ENCODE measurements around the gene GNRHR.
A peak's percentile ranks its signal among the peaks of the same experiment; 100 is the strongest.

DNA sequence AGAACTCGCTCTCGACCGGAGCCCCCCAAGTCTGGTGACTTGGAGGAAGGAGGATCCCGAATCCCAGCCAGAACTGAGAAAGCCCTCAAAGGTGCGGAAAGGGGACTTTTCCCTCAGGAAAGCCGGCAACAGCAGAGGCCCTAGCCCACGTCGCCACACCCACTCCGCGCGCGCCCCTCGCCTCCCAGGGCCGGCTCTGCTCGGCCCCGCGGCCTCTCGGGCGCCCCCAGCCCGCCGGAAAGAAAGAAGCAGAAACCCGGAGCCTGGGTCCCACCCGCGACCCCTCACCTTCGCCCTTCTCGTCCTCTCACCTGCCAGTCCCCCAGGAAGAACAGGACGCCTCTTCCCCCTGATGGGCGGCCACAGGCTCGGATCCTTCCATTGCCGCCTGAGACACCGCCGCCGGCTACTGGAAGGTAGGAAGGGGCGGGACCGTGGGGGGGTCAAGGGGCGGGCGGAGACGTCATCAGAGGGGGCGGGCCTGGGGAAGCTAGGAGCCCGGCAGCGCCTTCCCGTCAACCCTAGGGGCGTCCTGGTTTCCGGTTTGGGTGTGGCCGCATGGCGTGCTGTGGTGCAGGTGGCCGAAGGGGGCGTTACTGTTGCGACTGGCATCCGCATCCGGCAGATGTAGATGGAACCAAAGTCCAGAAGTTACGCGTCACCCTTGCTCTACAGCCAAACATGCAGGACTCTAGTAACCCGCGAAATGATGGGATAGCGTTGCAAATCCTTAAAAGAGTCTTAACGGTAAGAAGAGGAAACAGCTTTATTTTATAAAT lies 53.3 kb downstream of the GNRHR start, which contains the start of gene UBA6:
- TF ChIP-seq, protein P1, sequence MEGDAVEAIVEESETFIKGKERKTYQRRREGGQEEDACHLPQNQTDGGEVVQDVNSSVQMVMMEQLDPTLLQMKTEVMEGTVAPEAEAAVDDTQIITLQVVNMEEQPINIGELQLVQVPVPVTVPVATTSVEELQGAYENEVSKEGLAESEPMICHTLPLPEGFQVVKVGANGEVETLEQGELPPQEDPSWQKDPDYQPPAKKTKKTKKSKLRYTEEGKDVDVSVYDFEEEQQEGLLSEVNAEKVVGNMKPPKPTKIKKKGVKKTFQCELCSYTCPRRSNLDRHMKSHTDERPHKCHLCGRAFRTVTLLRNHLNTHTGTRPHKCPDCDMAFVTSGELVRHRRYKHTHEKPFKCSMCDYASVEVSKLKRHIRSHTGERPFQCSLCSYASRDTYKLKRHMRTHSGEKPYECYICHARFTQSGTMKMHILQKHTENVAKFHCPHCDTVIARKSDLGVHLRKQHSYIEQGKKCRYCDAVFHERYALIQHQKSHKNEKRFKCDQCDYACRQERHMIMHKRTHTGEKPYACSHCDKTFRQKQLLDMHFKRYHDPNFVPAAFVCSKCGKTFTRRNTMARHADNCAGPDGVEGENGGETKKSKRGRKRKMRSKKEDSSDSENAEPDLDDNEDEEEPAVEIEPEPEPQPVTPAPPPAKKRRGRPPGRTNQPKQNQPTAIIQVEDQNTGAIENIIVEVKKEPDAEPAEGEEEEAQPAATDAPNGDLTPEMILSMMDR (IDR thresholded peaks at IDR 0.05), result peak; percentile 29 to 73 (median 51)
- TF ChIP-seq POLR2A (IDR thresholded peaks at IDR 0.05), result peak in 1 of 2 donors; percentile 36
